ENCODE measurements around the gene CRTC1.
"Not testable (repeated sequence)": the region's sequence is repeated elsewhere in the genome, so short reads cannot be mapped to it uniquely, and the experiment has no call there.

Gene CRTC1

GRCh38 chr19:18725841-18726770 is 42.6 kb downstream of the CRTC1 start:
- Histone ChIP-seq H3K4me1 (ENCODE audit: control insufficient read depth in 2 of 2, insufficient read depth in 2 of 2, low read length in 2 of 2) (no peaks in the 10 kb centered on the region), H3K36me3 (ENCODE audit: control insufficient read depth in 2 of 2, insufficient read depth in 2 of 2, low read length in 2 of 2) (no peaks in the 10 kb centered on the region), H3K9me3 (ENCODE audit: control insufficient read depth in 2 of 2, low read length in 2 of 2) (no peaks in the 10 kb centered on the region), H3K4me3 (ENCODE audit: low read length in 2 of 2) (no peak overlapping the region), H3K27ac (ENCODE audit: low read depth in 2 of 2, low read length in 2 of 2) (no peak overlapping the region), H3K9ac (ENCODE audit: low read depth in 1 of 2, low read length in 2 of 2) (no peak overlapping the region), H3K27me3 (ENCODE audit: control insufficient read depth in 2 of 2, insufficient read depth in 2 of 2, low read length in 2 of 2) (no peaks in the 10 kb centered on the region)

DNA sequence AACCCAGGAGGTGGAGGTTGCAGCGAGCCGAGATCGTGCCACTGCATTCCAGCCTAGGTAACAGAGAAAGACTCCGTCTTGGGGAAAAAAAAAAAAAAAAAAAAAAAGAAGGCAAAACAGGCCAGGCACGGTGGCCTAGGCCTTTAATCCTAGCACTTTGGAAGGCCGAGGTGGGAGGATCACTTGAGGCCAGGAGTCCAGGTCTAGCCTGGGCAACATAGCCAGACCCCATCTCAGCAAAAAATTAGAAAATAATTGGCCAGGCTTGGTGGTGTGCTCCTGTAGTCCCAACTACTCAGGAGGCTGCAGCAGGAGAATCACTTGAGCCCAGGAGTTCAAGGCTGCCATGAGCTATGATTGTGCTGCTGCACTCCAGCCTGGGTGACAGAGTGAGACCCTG is 43.4 kb downstream of the CRTC1 start:
- H3K4me3 ChIP-seq (ENCODE audit: low read length in 2 of 2) = no peak overlapping the region
- no peaks in the 10 kb centered on the region for H3K9me3 ChIP-seq (ENCODE audit: control insufficient read depth in 2 of 2, low read length in 2 of 2)
- H3K4me1 ChIP-seq (ENCODE audit: control insufficient read depth in 2 of 2, insufficient read depth in 2 of 2, low read length in 2 of 2) = no peaks in the 10 kb centered on the region
- H3K36me3 ChIP-seq (ENCODE audit: control insufficient read depth in 2 of 2, insufficient read depth in 2 of 2, low read length in 2 of 2) = no peaks in the 10 kb centered on the region
- no peak overlapping the region for H3K9ac ChIP-seq (ENCODE audit: low read depth in 1 of 2, low read length in 2 of 2)
- no peak overlapping the region for H3K27ac ChIP-seq (ENCODE audit: low read depth in 2 of 2, low read length in 2 of 2)
- no peaks in the 10 kb centered on the region for H3K27me3 ChIP-seq (ENCODE audit: control insufficient read depth in 2 of 2, insufficient read depth in 2 of 2, low read length in 2 of 2)

DNA sequence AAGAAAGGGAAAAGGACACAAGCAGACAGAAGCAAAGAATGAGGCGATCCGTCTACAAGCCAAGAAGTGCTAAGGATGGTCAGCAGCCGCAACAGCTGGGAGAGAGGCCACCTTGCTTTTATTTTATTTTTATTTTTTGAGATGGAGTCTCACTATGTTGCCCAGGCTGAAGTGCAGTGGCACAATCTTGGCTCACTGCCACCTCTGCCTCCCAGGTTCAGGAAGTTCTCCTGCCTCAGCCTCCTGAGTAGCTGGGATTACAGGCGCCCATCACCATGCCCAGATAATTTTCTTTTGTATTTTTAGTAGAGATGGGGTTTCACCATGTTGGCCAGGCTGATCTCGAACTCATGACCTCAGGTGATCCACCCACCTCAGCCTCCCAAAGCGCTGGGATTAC is 44.1 kb downstream of the CRTC1 start:
- not testable (repeated sequence) for H3K4me3 ChIP-seq (ENCODE audit: low read length in 2 of 2); H3K36me3 ChIP-seq (ENCODE audit: control insufficient read depth in 2 of 2, insufficient read depth in 2 of 2, low read length in 2 of 2); H3K27ac ChIP-seq (ENCODE audit: low read depth in 2 of 2, low read length in 2 of 2); H3K9ac ChIP-seq (ENCODE audit: low read depth in 1 of 2, low read length in 2 of 2); H3K27me3 ChIP-seq (ENCODE audit: control insufficient read depth in 2 of 2, insufficient read depth in 2 of 2, low read length in 2 of 2); H3K4me1 ChIP-seq (ENCODE audit: control insufficient read depth in 2 of 2, insufficient read depth in 2 of 2, low read length in 2 of 2); H3K9me3 ChIP-seq (ENCODE audit: control insufficient read depth in 2 of 2, low read length in 2 of 2)

- no peak overlapping the region for H3K4me3 ChIP-seq (ENCODE audit: low read length in 2 of 2)
- H3K9me3 ChIP-seq (ENCODE audit: control insufficient read depth in 2 of 2, low read length in 2 of 2) = no peaks in the 10 kb centered on the region
- no peak overlapping the region for H3K27ac ChIP-seq (ENCODE audit: low read depth in 2 of 2, low read length in 2 of 2)
- H3K36me3 ChIP-seq (ENCODE audit: control insufficient read depth in 2 of 2, insufficient read depth in 2 of 2, low read length in 2 of 2) = no peaks in the 10 kb centered on the region
- no peak overlapping the region for H3K9ac ChIP-seq (ENCODE audit: low read depth in 1 of 2, low read length in 2 of 2)
- H3K4me1 ChIP-seq (ENCODE audit: control insufficient read depth in 2 of 2, insufficient read depth in 2 of 2, low read length in 2 of 2) = no peaks in the 10 kb centered on the region
- no peaks in the 10 kb centered on the region for H3K27me3 ChIP-seq (ENCODE audit: control insufficient read depth in 2 of 2, insufficient read depth in 2 of 2, low read length in 2 of 2)
Measured at GRCh38 chr19:18729933-18730530, 46.6 kb downstream of the CRTC1 start.

- no peaks in the 10 kb centered on the region for H3K9me3 ChIP-seq (ENCODE audit: control insufficient read depth in 2 of 2, low read length in 2 of 2)
- no peak overlapping the region for H3K27ac ChIP-seq (ENCODE audit: low read depth in 2 of 2, low read length in 2 of 2)
- no peaks in the 10 kb centered on the region for H3K27me3 ChIP-seq (ENCODE audit: control insufficient read depth in 2 of 2, insufficient read depth in 2 of 2, low read length in 2 of 2)
- H3K4me1 ChIP-seq (ENCODE audit: control insufficient read depth in 2 of 2, insufficient read depth in 2 of 2, low read length in 2 of 2) = no peaks in the 10 kb centered on the region
- no peaks in the 10 kb centered on the region for H3K36me3 ChIP-seq (ENCODE audit: control insufficient read depth in 2 of 2, insufficient read depth in 2 of 2, low read length in 2 of 2)
- H3K4me3 ChIP-seq (ENCODE audit: low read length in 2 of 2) = no peak overlapping the region
- H3K9ac ChIP-seq (ENCODE audit: low read depth in 1 of 2, low read length in 2 of 2) = no peak overlapping the region
Measured at GRCh38 chr19:18730885-18731513, 47.5 kb downstream of the CRTC1 start.

- Histone ChIP-seq H3K27me3 (ENCODE audit: control insufficient read depth in 2 of 2, insufficient read depth in 2 of 2, low read length in 2 of 2) (no peaks in the 10 kb centered on the region), H3K4me3 (ENCODE audit: low read length in 2 of 2) (no peak overlapping the region), H3K36me3 (ENCODE audit: control insufficient read depth in 2 of 2, insufficient read depth in 2 of 2, low read length in 2 of 2) (no peaks in the 10 kb centered on the region), H3K9me3 (ENCODE audit: control insufficient read depth in 2 of 2, low read length in 2 of 2) (no peaks in the 10 kb centered on the region), H3K27ac (ENCODE audit: low read depth in 2 of 2, low read length in 2 of 2) (no peak overlapping the region), H3K9ac (ENCODE audit: low read depth in 1 of 2, low read length in 2 of 2) (no peak overlapping the region), H3K4me1 (ENCODE audit: control insufficient read depth in 2 of 2, insufficient read depth in 2 of 2, low read length in 2 of 2) (no peaks in the 10 kb centered on the region)
Measured at GRCh38 chr19:18731562-18732008, 48.1 kb downstream of the CRTC1 start.

GRCh38 chr19:18733196-18733647 is 49.7 kb downstream of the CRTC1 start:
- no peaks in the 10 kb centered on the region for H3K27me3 ChIP-seq (ENCODE audit: control insufficient read depth in 2 of 2, insufficient read depth in 2 of 2, low read length in 2 of 2)
- no peaks in the 10 kb centered on the region for H3K36me3 ChIP-seq (ENCODE audit: control insufficient read depth in 2 of 2, insufficient read depth in 2 of 2, low read length in 2 of 2)
- no peak overlapping the region for H3K9ac ChIP-seq (ENCODE audit: low read depth in 1 of 2, low read length in 2 of 2)
- H3K4me1 ChIP-seq (ENCODE audit: control insufficient read depth in 2 of 2, insufficient read depth in 2 of 2, low read length in 2 of 2) = peaks cover 0 to 11% of the 10 kb centered on the region in 2 donors
- H3K9me3 ChIP-seq (ENCODE audit: control insufficient read depth in 2 of 2, low read length in 2 of 2) = no peaks in the 10 kb centered on the region
- no peak overlapping the region for H3K4me3 ChIP-seq (ENCODE audit: low read length in 2 of 2)
- H3K27ac ChIP-seq (ENCODE audit: low read depth in 2 of 2, low read length in 2 of 2) = no peak overlapping the region

GRCh38 chr19:18733762-18734332 is 50.4 kb downstream of the CRTC1 start:
- peaks cover 0 to 13% of the 10 kb centered on the region in 2 donors for H3K4me1 ChIP-seq (ENCODE audit: control insufficient read depth in 2 of 2, insufficient read depth in 2 of 2, low read length in 2 of 2)
- H3K36me3 ChIP-seq (ENCODE audit: control insufficient read depth in 2 of 2, insufficient read depth in 2 of 2, low read length in 2 of 2); H3K9ac ChIP-seq (ENCODE audit: low read depth in 1 of 2, low read length in 2 of 2); H3K9me3 ChIP-seq (ENCODE audit: control insufficient read depth in 2 of 2, low read length in 2 of 2); H3K27me3 ChIP-seq (ENCODE audit: control insufficient read depth in 2 of 2, insufficient read depth in 2 of 2, low read length in 2 of 2); H3K27ac ChIP-seq (ENCODE audit: low read depth in 2 of 2, low read length in 2 of 2); H3K4me3 ChIP-seq (ENCODE audit: low read length in 2 of 2): not testable (repeated sequence)

DNA sequence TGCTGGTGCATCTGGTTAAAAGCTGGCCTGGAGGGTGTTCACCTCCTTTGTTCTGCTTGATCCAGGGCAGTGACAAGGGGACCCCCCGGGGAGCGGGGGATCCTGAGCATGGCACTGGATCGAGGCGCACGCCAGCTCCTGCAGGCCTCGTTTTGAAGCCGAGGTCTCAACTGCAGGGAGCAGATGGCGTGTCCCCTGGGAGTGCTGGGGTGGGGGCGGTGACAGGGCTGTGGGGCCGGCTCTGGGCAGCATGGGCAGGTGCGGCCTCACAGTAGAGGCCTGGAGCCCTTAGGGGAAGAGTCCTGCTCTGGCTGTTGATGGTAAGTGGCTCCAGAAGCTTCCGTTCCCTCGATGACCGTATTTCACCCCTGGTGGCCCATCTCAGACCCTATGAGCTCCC is 51.8 kb downstream of the CRTC1 start:
- no peak overlapping the region for H3K9ac ChIP-seq (ENCODE audit: low read depth in 1 of 2, low read length in 2 of 2)
- H3K4me3 ChIP-seq (ENCODE audit: low read length in 2 of 2) = no peak overlapping the region
- H3K36me3 ChIP-seq (ENCODE audit: control insufficient read depth in 2 of 2, insufficient read depth in 2 of 2, low read length in 2 of 2) = no peaks in the 10 kb centered on the region

DNA sequence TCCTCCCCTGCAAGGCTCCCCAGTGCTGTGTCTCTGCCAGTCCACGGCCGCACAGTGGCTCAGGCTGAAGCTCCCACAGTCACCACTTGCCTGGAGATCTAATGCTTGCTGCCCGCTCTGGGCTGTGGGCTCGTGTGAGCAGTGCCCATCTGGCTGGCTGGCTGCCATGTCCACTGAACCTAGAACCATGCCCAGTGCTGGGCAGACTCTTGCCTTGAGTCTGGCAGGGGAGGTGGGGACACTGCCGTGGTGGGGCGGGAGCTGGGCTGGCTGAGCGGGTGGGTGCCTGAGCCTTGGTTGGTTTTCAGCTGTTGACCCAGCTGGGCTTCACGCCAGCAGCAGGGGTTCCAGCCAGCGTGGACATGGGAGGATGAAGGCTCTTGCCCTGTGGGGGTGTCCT is 52.3 kb downstream of the CRTC1 start:
- H3K9ac ChIP-seq (ENCODE audit: low read depth in 1 of 2, low read length in 2 of 2) = no peak overlapping the region
- H3K9me3 ChIP-seq (ENCODE audit: control insufficient read depth in 2 of 2, low read length in 2 of 2) = no peaks in the 10 kb centered on the region
- no peak overlapping the region for H3K4me3 ChIP-seq (ENCODE audit: low read length in 2 of 2)
- H3K27me3 ChIP-seq (ENCODE audit: control insufficient read depth in 2 of 2, insufficient read depth in 2 of 2, low read length in 2 of 2) = no peaks in the 10 kb centered on the region
- H3K4me1 ChIP-seq (ENCODE audit: control insufficient read depth in 2 of 2, insufficient read depth in 2 of 2, low read length in 2 of 2) = peaks cover 4 to 19% of the 10 kb centered on the region in 2 donors
- no peak overlapping the region for H3K27ac ChIP-seq (ENCODE audit: low read depth in 2 of 2, low read length in 2 of 2)
- no peaks in the 10 kb centered on the region for H3K36me3 ChIP-seq (ENCODE audit: control insufficient read depth in 2 of 2, insufficient read depth in 2 of 2, low read length in 2 of 2)

More for the DNA sequence above, 51.8 kb downstream of the CRTC1 start:
- Histone ChIP-seq H3K4me1 (ENCODE audit: control insufficient read depth in 2 of 2, insufficient read depth in 2 of 2, low read length in 2 of 2) (peaks cover 3 to 16% of the 10 kb centered on the region in 2 donors), H3K9me3 (ENCODE audit: control insufficient read depth in 2 of 2, low read length in 2 of 2) (no peaks in the 10 kb centered on the region), H3K27ac (ENCODE audit: low read depth in 2 of 2, low read length in 2 of 2) (no peak overlapping the region), H3K27me3 (ENCODE audit: control insufficient read depth in 2 of 2, insufficient read depth in 2 of 2, low read length in 2 of 2) (no peaks in the 10 kb centered on the region)

Measured in mucosa of rectum (tissue), 2 donors.